A673 (cell line): ENCODE results near the gene TAS2R1.

Experiments used
- CTCF ChIP-seq: fragments of 300-800, 200-600 bp; sonication (generic); conservative IDR thresholded peaks from 2 replicates; pipeline ENCODE4 v1.5.1; 2017; ENCODE audit warnings: low read depth, mild to moderate bottlenecking, antibody characterized with exemption, low read length, moderate library complexity, mixed read lengths
- EZH2 ChIP-seq: fragments of 200-600 bp; sonication (generic); IDR thresholded peaks from 2 replicates; pipeline ENCODE4 v1.6.1; 2017; ENCODE audit warnings: borderline replicate concordance, low read depth, mild to moderate bottlenecking, mixed read lengths, antibody characterized with exemption, low read length; ENCODE audit not compliant: poor library complexity, severe bottlenecking

DNA sequence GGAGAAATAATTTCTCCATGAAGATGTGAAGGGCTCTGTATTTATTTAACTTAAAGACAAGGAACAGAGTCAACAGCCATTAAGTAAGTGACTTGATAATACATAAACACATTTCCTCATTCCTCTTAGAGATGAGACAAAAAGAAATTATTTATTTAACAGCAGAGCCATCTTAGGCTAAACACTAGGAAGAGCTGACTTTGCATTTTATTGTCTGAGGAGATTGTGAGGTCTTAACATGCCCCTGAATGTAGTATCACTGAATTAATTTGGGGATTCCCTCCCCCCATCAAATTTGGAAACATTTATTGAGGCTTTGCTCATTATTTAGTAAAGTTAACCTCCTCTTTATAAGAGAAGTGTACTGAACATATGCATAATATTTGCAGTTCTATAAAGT lies 35.2 kb downstream of the TAS2R1 start:
- no peak for TF ChIP-seq CTCF
- no peak for TF ChIP-seq EZH2
